K562 (cell line): Measurements from ENCODE around the gene DUSP3. TPM values are rescaled to one million over a fixed set of nuclear protein-coding genes. Genes with fewer than 3 reads are reported as not detected.

Source experiments
- ATAC-seq: fragments of 200-7000 bp; cut with Tn5 transposase; 3 replicates; pipeline ENCODE4 v1.9.1; 2020; ENCODE audit warnings: moderate library complexity
- BruUV-seq: library from RNA; stranded (reverse); fragments of 400-500 nt; replicated peaks from 2 replicates; lab custom pipeline; 2021; lab: Mats Ljungman, UMichigan
- CTCF ChIA-PET: fragments of 300-600 bp; formaldehyde crosslinking; extraction: SDS; loops from one replicate; lab custom pipeline; 2021; ENCODE audit warnings: low intra/inter-chr PET ratio; lab: Yijun Ruan, JAX
- POLR2A ChIA-PET: fragments of 300-600, 350-650 bp; sonication (Branson Sonifier 250); formaldehyde crosslinking; extraction: SDS; loops from one replicate; lab custom pipeline; 2021; ENCODE audit warnings: antibody characterized with exemption, inconsistent platforms; lab: Yijun Ruan, JAX
- DNase-seq, 4 experiments: peaks; one replicate each; pipeline versions ENCODE4 v3.0.0 to v3.0.0-alpha.2; 2011 to 2018; ENCODE audit warnings: low spot score in 3 of 4, mixed read lengths in 3 of 4; ENCODE audit errors: extremely low read depth in 1 of 4
- FAIRE-seq: peaks from 2 replicates; lab custom pipeline; 2011; peaks lifted over from hg19 to GRCh38; lab: Jason Lieb, UNC
- H2AFZ ChIP-seq: 2 replicates; pipeline ENCODE4 v1.6.0; 2011; ENCODE audit warnings: low read depth, low read length, control low read depth, inconsistent platforms
- H3K27ac ChIP-seq: fragments of 200-600 bp; 3 replicates; pipeline ENCODE4 v1.8.0; 2011; ENCODE audit warnings: low read depth, mild to moderate bottlenecking, control low read depth, inconsistent platforms, low read length, moderate library complexity, mixed read lengths; ENCODE audit errors: extremely low read depth
- H3K27me3 ChIP-seq, 2 experiments: fragments of 300-600 bp in 1 of 2; 2 replicates in 1 of 2; 3 replicates in 1 of 2; pipeline versions ENCODE4 v1.6.0 to v1.8.0; 2011; ENCODE audit warnings: inconsistent platforms in 2 of 2, low read length in 2 of 2, mild to moderate bottlenecking in 1 of 2, mixed read lengths in 1 of 2, moderate library complexity in 1 of 2; ENCODE audit not compliant: control insufficient read depth in 2 of 2, insufficient read depth in 2 of 2
- H3K36me3 ChIP-seq: fragments of 300-600 bp; 3 replicates; pipeline ENCODE4 v1.8.0; 2011; ENCODE audit warnings: mild to moderate bottlenecking, low read length, inconsistent platforms; ENCODE audit not compliant: control insufficient read depth, insufficient read depth
- H3K4me1 ChIP-seq, 2 experiments: fragments of 200-600 bp in 1 of 2; replicated peaks in 1 of 2; 2 replicates in 1 of 2; 3 replicates in 1 of 2; pipeline versions ENCODE4 v1.5.1 to v1.8.0; 2011; ENCODE audit warnings: inconsistent platforms in 2 of 2, low read length in 2 of 2, mild to moderate bottlenecking in 1 of 2, mixed read lengths in 1 of 2, moderate library complexity in 1 of 2; ENCODE audit not compliant: control insufficient read depth in 2 of 2, insufficient read depth in 2 of 2
- H3K4me2 ChIP-seq: 2 replicates; pipeline ENCODE4 v1.6.1; 2011; ENCODE audit warnings: low read length, control low read depth, inconsistent platforms, mixed read lengths; ENCODE audit not compliant: insufficient read depth
- H3K4me3 ChIP-seq: fragments of 200-600 bp; sonication (generic), shearing (Covaris generic); 2 replicates; pipeline ENCODE4 v1.5.1; 2016; ENCODE audit warnings: control low read depth, inconsistent platforms
- H3K79me2 ChIP-seq: fragments of 200-600 bp; 3 replicates; pipeline ENCODE4 v1.8.0; 2011; ENCODE audit warnings: low read length, inconsistent platforms; ENCODE audit not compliant: control insufficient read depth, insufficient read depth
- H3K9ac ChIP-seq, 2 experiments: 2 replicates each; pipeline versions ENCODE4 v1.6.0 to v1.6.1; 2011; ENCODE audit warnings: low read depth in 2 of 2, low read length in 2 of 2, control low read depth in 1 of 2, inconsistent platforms in 1 of 2, mild to moderate bottlenecking in 1 of 2, mixed read lengths in 1 of 2; ENCODE audit not compliant: insufficient read depth in 1 of 2
- H3K9me1 ChIP-seq: one replicate; pipeline ENCODE4 v1.6.0; 2011; ENCODE audit warnings: inconsistent platforms, mild to moderate bottlenecking, low read length, moderate library complexity; ENCODE audit not compliant: control insufficient read depth, insufficient read depth
- H3K9me3 ChIP-seq: replicated peaks from 2 replicates; pipeline ENCODE4 v1.5.1; 2011; ENCODE audit warnings: low read depth, low read length, inconsistent platforms; ENCODE audit not compliant: control insufficient read depth, insufficient read depth
- H4K20me1 ChIP-seq: replicated peaks from 2 replicates; pipeline ENCODE4 v1.6.1; 2011; ENCODE audit warnings: low read length, inconsistent platforms, mixed read lengths; ENCODE audit not compliant: control insufficient read depth, insufficient read depth
- EGR1 ChIP-seq: fragments of 450-650 bp; conservative IDR thresholded peaks from 2 replicates; pipeline ENCODE4 v1.6.1; 2017; ENCODE audit warnings: mild to moderate bottlenecking
- SAFB ChIP-seq: fragments of 200-400 bp; formaldehyde crosslinking; IDR thresholded peaks from 2 replicates; pipeline ENCODE4 v1.6.1; 2017; ENCODE audit warnings: low read depth, low read length, borderline replicate concordance
- TRIM24 ChIP-seq, 2 experiments: fragments of 450-650 bp; IDR thresholded peaks; 2 replicates each; pipeline ENCODE4 v1.6.1; 2016
- WGBS: fragments of 100-300 bp; shearing (Covaris generic); methylation state at CpG from one replicate; pipeline ENCODE4 v1.1.6; 2016; ENCODE audit warnings: low coverage, mixed read lengths; ENCODE audit not compliant: insufficient coverage; ENCODE audit errors: missing lambda C conversion rate; 5-methylcytosine and 5-hydroxymethylcytosine counted together
- in situ Hi-C: fragments of 300-500 bp; cut with MboI; formaldehyde crosslinking; loops from 4 replicates; pipeline ENCODE4 v1.15.0; 2018; ENCODE audit warnings: inconsistent platforms, mixed read lengths
- intact Hi-C: fragments of 100-400 bp; cut with micrococcal nuclease; formaldehyde crosslinking; loops from 2 replicates; pipeline ENCODE4 v1.14.2; 2022
- polyA plus RNA-seq, 8 experiments: library from polyadenylated mRNA; depleted of rRNA in 4 of 8; stranded (reverse) in 5 of 8; unstranded in 3 of 8; fragments of >200 nt; fragmentation: Nextera tagmentation in 2 of 8; fragmentation: Illumina TruSeq in 1 of 8; extraction: Ambion mirVana in 2 of 8; extraction: Trizol in 1 of 8; gene quantifications; 2 replicates each; pipeline versions ENCODE4 v1.2.1 to v1.2.3, GENCODE V29; 2011 to 2014; ENCODE audit warnings: inconsistent platforms in 1 of 8, missing spikeins in 1 of 8
- total RNA-seq, 7 experiments: library from RNA; depleted of rRNA in 6 of 7; stranded (reverse); fragments of >200 nt in 6 of 7; fragmentation: Illumina TruSeq in 2 of 7; extraction: Trizol in 2 of 7; gene quantifications; 2 replicates each; pipeline versions ENCODE4 v1.2.1 to v1.2.3, GENCODE V29; 2011 to 2021; ENCODE audit warnings: low replicate concordance in 1 of 7
- TF ChIP-seq, protein P1 (sequence below): fragments of 250-450 bp; sonication (Bioruptor Pico); IDR thresholded peaks from 2 replicates; pipeline ENCODE4 v1.9.0; 2021; ENCODE audit warnings: mild to moderate bottlenecking, inconsistent platforms
- TF ChIP-seq, protein P2 (sequence below): sonication (generic); formaldehyde crosslinking; IDR thresholded peaks from 2 replicates; pipeline ENCODE4 v1.8.1; 2022; ENCODE audit warnings: missing genetic modification reagents
- TF ChIP-seq, protein P3 (sequence below): fragments of 450-650 bp; IDR thresholded peaks from 2 replicates; pipeline ENCODE4 v1.7.0; 2016; ENCODE audit warnings: borderline replicate concordance
- TF ChIP-seq, protein P4 (sequence below): IDR thresholded peaks from 2 replicates; pipeline ENCODE4 v1.6.1; 2011; ENCODE audit warnings: borderline replicate concordance, low read depth, mild to moderate bottlenecking, moderate library complexity, low read length; ENCODE audit not compliant: insufficient read depth, poor library complexity, severe bottlenecking
- TF ChIP-seq, protein P5 (sequence below): sonication (generic); formaldehyde crosslinking; IDR thresholded peaks from 2 replicates; pipeline ENCODE4 v1.9.0; 2022; ENCODE audit warnings: mild to moderate bottlenecking, missing genetic modification reagents

The DUSP3 gene
- total and polyA plus RNA-seq, 9 of the 15 experiments (the other 6 are each of a cell fraction or from before 2014, with no cell fraction given), result 4.1 to 19.8 (median 12.3) TPM

DNA sequence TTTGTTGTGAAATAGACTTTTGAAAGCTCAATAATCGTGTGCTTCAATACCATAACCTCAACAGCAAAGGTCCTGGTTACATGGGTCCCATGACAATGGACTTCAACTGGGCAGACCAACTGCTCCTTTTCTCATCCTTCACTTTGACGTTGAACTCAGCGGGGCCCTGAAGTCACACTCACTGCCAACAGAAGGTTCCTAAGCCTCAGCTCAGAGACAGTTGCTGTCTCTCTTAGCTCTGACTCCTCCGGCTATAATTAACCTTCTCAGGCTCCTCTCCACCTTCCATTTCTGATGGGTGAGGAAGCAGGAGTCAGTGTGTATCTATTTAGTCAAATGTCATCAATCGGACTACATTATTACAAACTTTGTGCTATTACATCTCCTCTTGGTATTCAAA is 30.3 kb upstream of the DUSP3 start (continued):
- TF ChIP-seq, protein P1, sequence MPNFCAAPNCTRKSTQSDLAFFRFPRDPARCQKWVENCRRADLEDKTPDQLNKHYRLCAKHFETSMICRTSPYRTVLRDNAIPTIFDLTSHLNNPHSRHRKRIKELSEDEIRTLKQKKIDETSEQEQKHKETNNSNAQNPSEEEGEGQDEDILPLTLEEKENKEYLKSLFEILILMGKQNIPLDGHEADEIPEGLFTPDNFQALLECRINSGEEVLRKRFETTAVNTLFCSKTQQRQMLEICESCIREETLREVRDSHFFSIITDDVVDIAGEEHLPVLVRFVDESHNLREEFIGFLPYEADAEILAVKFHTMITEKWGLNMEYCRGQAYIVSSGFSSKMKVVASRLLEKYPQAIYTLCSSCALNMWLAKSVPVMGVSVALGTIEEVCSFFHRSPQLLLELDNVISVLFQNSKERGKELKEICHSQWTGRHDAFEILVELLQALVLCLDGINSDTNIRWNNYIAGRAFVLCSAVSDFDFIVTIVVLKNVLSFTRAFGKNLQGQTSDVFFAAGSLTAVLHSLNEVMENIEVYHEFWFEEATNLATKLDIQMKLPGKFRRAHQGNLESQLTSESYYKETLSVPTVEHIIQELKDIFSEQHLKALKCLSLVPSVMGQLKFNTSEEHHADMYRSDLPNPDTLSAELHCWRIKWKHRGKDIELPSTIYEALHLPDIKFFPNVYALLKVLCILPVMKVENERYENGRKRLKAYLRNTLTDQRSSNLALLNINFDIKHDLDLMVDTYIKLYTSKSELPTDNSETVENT (CRISPR knock-in tag), result no peak
- TF ChIP-seq, protein P2, sequence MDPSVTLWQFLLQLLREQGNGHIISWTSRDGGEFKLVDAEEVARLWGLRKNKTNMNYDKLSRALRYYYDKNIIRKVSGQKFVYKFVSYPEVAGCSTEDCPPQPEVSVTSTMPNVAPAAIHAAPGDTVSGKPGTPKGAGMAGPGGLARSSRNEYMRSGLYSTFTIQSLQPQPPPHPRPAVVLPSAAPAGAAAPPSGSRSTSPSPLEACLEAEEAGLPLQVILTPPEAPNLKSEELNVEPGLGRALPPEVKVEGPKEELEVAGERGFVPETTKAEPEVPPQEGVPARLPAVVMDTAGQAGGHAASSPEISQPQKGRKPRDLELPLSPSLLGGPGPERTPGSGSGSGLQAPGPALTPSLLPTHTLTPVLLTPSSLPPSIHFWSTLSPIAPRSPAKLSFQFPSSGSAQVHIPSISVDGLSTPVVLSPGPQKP, result no peak
- TF ChIP-seq, protein P3, sequence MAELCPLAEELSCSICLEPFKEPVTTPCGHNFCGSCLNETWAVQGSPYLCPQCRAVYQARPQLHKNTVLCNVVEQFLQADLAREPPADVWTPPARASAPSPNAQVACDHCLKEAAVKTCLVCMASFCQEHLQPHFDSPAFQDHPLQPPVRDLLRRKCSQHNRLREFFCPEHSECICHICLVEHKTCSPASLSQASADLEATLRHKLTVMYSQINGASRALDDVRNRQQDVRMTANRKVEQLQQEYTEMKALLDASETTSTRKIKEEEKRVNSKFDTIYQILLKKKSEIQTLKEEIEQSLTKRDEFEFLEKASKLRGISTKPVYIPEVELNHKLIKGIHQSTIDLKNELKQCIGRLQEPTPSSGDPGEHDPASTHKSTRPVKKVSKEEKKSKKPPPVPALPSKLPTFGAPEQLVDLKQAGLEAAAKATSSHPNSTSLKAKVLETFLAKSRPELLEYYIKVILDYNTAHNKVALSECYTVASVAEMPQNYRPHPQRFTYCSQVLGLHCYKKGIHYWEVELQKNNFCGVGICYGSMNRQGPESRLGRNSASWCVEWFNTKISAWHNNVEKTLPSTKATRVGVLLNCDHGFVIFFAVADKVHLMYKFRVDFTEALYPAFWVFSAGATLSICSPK, result no peak

DNA sequence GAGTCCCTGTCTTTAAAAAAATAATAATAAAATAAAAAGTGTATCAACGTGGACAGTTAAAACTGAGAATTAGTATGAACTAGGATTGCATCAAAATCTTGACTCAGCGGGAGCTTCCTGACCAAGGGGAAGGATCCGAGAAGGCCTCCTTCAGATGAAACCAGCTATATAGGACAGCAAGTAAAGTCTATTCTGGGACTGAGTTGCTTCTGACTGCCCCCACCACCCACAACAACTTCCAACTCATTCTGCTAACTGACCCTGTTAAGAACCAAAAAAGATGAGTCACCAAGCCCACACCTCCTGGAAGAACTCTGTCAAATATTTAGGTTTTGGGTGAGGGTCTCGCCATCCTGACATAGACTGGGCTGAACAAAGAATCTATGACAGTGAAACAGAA is 29.3 kb upstream of the DUSP3 start:
- H3K27me3 ChIP-seq, result peaks cover 0 to 1% of the 10 kb centered on the region in 2 experiments; a peak in 1 of 5 replicates
- no peaks in the 10 kb centered on the region for H3K9me3 ChIP-seq
- in situ Hi-C loops, result no loop called here
- ATAC-seq (no peak), DNase-seq (no peak), FAIRE-seq (no peak)
- 41% methylated on average over 4 of the region's 4 CpGs for WGBS
- intact Hi-C loops, result no loop called here
- no peaks in the 10 kb centered on the region for H3K4me1 ChIP-seq
- no peak overlapping the region for H2AFZ ChIP-seq
- H3K36me3 ChIP-seq, result peaks cover 5% of the 10 kb centered on the region; the same call in 1 of the 3 replicates
- H3K4me3 ChIP-seq, result no peak overlapping the region
- no peaks in the 10 kb centered on the region for H3K79me2 ChIP-seq
- ChIA-PET POLR2A (interaction anchor here (0.7 kb wide), 1 partner anchor 270 kb away, joined by 3 read pairs; no protein-coding TSS in a partner anchor), CTCF (no interaction called here)
- no peak overlapping the region for H3K9ac ChIP-seq
- BruUV-seq, result no TSS peak
- TF ChIP-seq TRIM24 (IDR thresholded peaks at IDR 0.05), result no peak
- 0 out of 2 replicates have a peak, but pooled peaks have one; percentile 30 for TF ChIP-seq EGR1
- no peak for TF ChIP-seq SAFB
- TF ChIP-seq, protein P4, sequence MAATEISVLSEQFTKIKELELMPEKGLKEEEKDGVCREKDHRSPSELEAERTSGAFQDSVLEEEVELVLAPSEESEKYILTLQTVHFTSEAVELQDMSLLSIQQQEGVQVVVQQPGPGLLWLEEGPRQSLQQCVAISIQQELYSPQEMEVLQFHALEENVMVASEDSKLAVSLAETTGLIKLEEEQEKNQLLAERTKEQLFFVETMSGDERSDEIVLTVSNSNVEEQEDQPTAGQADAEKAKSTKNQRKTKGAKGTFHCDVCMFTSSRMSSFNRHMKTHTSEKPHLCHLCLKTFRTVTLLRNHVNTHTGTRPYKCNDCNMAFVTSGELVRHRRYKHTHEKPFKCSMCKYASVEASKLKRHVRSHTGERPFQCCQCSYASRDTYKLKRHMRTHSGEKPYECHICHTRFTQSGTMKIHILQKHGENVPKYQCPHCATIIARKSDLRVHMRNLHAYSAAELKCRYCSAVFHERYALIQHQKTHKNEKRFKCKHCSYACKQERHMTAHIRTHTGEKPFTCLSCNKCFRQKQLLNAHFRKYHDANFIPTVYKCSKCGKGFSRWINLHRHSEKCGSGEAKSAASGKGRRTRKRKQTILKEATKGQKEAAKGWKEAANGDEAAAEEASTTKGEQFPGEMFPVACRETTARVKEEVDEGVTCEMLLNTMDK, result no peak
- TF ChIP-seq, protein P5, sequence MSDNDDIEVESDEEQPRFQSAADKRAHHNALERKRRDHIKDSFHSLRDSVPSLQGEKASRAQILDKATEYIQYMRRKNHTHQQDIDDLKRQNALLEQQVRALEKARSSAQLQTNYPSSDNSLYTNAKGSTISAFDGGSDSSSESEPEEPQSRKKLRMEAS (CRISPR knock-in tag), result no peak
- H3K4me2 ChIP-seq, result no peak overlapping the region
- H3K9me1 ChIP-seq, result no peaks in the 10 kb centered on the region
- no peaks in the 10 kb centered on the region for H4K20me1 ChIP-seq
- no peak overlapping the region for H3K27ac ChIP-seq
